GM06990 (cell line): ENCODE measurements around the gene CSMD2.

Source experiments
- DNase-seq: peaks from one replicate; pipeline ENCODE4 v3.0.0-alpha.2; 2011; ENCODE audit not compliant: insufficient read length; ENCODE audit errors: extremely low read depth
- H3K27me3 ChIP-seq: replicated peaks from 2 replicates; pipeline ENCODE4 v1.6.0; 2011; ENCODE audit warnings: low read length; ENCODE audit not compliant: control insufficient read depth, insufficient read depth
- H3K36me3 ChIP-seq: 2 replicates; pipeline ENCODE4 v1.5.1; 2011; ENCODE audit warnings: low read length; ENCODE audit not compliant: control insufficient read depth, insufficient read depth
- H3K4me3 ChIP-seq: replicated peaks from 2 replicates; pipeline ENCODE4 v1.5.1; 2011; ENCODE audit warnings: low read depth, mild to moderate bottlenecking, control low read depth, low read length
- TF ChIP-seq, protein P1 (sequence below): IDR thresholded peaks from 2 replicates; pipeline ENCODE4 v1.5.1; 2011; ENCODE audit warnings: low read length, control low read depth, mild to moderate bottlenecking, inconsistent platforms; ENCODE audit not compliant: insufficient read depth, poor library complexity, severe bottlenecking

CSMD2 gene

DNA sequence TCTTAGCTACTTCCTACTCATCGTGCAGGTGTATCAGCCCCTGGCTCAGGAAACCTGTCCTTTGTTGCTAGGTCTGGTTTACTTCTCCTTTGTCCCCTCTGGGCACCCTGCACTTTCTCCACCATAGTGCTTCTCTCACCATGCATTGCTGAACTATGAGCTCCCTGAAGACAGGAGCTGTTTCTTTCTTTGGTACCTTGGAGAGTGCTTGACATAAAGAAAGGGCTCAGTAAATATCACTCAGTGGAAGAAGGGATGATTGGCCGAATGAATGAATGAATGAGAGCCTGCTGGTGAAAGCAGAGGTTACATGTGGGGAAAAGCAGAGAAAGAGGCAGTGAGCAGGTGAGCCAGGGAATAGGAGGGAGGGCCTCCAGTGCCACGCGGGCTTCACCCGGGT is 310.9 kb downstream of the CSMD2 start:
- Histone ChIP-seq H3K4me3 (no peak overlapping the region), H3K36me3 (no peaks in the 10 kb centered on the region), H3K27me3 (no peaks in the 10 kb centered on the region; the same call in none of the 2 replicates)
- TF ChIP-seq, protein P1, sequence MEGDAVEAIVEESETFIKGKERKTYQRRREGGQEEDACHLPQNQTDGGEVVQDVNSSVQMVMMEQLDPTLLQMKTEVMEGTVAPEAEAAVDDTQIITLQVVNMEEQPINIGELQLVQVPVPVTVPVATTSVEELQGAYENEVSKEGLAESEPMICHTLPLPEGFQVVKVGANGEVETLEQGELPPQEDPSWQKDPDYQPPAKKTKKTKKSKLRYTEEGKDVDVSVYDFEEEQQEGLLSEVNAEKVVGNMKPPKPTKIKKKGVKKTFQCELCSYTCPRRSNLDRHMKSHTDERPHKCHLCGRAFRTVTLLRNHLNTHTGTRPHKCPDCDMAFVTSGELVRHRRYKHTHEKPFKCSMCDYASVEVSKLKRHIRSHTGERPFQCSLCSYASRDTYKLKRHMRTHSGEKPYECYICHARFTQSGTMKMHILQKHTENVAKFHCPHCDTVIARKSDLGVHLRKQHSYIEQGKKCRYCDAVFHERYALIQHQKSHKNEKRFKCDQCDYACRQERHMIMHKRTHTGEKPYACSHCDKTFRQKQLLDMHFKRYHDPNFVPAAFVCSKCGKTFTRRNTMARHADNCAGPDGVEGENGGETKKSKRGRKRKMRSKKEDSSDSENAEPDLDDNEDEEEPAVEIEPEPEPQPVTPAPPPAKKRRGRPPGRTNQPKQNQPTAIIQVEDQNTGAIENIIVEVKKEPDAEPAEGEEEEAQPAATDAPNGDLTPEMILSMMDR, result no peak
- no peak for DNase-seq

DNA sequence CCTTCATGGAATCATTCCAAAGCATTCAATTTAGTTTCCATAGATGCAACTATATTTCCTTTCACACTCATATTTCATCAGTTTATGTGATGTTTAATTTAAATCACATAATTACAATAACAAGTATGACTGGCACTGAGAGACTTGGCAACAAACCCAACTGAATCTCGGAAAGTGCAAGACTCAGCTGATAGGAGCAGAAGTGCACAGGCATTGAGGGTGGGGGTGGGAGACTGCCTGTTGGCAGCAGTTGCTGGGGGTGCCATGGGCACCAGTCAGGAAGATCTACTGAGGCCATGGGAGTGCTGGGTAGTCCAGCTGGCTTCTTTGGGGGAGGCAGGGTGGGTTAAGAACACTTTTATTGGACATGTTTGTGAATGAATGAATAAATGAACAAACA is 311.6 kb downstream of the CSMD2 start:
- DNase-seq, result no peak
- no peaks in the 10 kb centered on the region; the same call in none of the 2 replicates for H3K27me3 ChIP-seq
- no peaks in the 10 kb centered on the region for H3K36me3 ChIP-seq
- TF ChIP-seq, protein P1, result no peak
- H3K4me3 ChIP-seq, result no peak overlapping the region

- Histone ChIP-seq H3K36me3 (no peaks in the 10 kb centered on the region), H3K4me3 (no peak overlapping the region), H3K27me3 (no peaks in the 10 kb centered on the region; the same call in none of the 2 replicates)
- no peak for DNase-seq
- TF ChIP-seq, protein P1, result no peak
Measured at GRCh38 chr1:33852711-33853110, 312.3 kb downstream of the CSMD2 start.

DNA sequence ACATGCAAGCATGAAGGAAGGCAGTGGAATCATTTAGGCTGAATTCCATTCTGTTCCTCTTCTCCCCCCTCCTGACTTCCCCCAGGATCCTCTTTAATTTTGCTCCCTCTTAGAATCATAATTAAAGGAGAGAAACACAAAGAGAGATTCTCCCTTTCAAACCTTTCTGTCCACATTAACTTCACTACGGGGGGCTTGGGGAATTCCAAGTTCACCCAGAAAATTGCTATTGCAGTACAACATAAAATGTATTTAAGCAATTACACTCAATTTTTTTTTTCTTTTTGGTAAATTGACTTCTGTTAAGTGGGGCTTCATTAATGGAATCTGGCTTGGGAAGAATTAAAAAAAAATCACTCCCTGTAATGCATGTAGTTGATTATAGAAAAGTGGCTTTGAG is 314.5 kb downstream of the CSMD2 start:
- TF ChIP-seq, protein P1, result no peak
- no peak overlapping the region for H3K4me3 ChIP-seq
- H3K27me3 ChIP-seq, result no peaks in the 10 kb centered on the region; the same call in none of the 2 replicates
- H3K36me3 ChIP-seq, result no peaks in the 10 kb centered on the region
- no peak for DNase-seq

DNA sequence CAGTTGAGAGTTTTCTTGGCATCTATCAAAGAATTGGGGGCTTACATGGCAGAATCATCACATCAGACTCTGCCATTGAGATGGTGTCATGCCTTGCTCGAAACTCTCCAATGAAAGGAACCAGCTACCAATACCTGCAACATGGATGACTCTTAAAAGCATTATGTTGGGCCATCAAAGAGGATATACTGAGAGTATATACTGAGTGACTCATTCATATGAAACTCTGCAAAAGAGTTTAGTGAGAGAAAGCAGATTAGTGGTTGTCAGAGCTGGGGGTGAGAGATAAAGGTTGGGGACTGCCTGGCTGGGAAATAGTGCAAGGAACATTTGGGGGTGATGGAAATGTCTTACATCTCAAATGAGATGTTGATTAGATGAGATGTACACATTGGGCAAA is 315.8 kb downstream of the CSMD2 start:
- DNase-seq, result no peak
- no peak overlapping the region for H3K4me3 ChIP-seq
- H3K27me3 ChIP-seq, result no peaks in the 10 kb centered on the region; the same call in 1 of the 2 replicates
- TF ChIP-seq, protein P1, result no peak
- no peaks in the 10 kb centered on the region for H3K36me3 ChIP-seq
